Stimulated activated CD4-positive, alpha-beta T cell treated with anti-CD3 and anti-CD28 coated beads, Interleukin-4, amount 100 ng/mL, for 4 hours (primary cell): ENCODE results near the gene KCTD4.
"Not testable (repeated sequence)": the region's sequence is repeated elsewhere in the genome, so short reads cannot be mapped to it uniquely, and the experiment has no call there.

Source experiments
- DNase-seq, 2 experiments: peaks; one replicate each; pipeline ENCODE4 v3.0.0-alpha.2; 2020

KCTD4 gene

GRCh38 chr13:45215392-45216077 lies 14.7 kb upstream of the KCTD4 start:
- no peak for DNase-seq

DNA sequence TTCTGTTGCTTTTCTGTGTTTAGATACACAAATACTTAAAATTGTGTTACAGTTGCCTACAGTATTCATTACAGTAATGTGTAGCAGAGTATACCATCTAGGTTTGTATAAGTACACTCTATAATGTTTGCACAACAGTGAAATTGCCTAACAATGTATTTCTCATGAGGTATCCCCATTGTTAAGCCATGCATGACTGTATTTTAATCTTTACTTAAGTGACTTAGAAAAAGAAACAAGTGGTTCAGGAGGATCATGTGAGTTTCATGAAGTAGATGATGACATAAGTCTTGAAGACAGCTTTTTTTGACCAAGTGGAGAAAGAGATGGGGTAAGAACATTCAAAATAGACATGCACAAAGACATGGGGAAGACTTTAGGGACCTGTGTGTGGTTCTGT lies 8.4 kb upstream of the KCTD4 start:
- no peak for DNase-seq

GRCh38 chr13:45208132-45208531 lies 7.3 kb upstream of the KCTD4 start:
- DNase-seq, result no peak

DNA sequence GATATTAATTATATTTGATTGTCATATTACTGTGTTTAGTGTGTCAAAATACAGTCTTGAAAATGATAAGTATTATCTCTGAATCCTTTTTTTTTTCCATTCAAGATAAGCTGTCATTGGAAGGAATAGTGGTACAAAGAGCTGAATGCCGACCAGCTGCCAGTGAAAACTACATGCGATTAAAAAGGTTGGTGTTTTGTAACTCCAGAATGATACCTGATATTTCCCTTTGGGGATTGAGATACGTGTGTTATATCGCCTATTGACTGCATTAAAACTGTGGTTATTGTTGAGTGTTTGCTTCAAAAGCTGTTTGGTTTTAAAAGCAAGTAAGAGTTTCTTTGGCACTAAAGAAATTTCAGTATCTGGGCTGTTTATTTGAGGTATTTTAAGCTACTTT lies 6.5 kb upstream of the KCTD4 start:
- DNase-seq, result no peak

DNA sequence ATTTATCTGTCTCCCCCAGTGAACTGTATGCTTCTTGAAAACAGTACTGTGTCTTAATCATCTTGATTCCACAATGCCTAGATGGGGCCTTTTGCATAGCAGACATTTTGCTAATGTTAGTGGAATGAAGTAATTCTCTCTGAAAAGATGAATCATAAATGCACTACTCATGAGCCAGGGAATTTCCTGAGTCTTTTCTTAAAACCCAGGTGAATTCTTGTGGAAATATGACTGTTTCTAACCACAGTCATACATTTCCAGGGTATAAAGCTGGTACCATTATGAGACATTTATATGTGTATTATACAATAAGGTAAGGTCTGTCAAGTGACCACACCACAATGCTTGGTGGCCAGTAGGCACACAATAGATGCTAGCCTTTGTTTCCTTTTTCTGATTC lies 5.5 kb upstream of the KCTD4 start:
- DNase-seq, result no peak

GRCh38 chr13:45205124-45205523 lies 4.3 kb upstream of the KCTD4 start:
- DNase-seq, result no peak

DNA sequence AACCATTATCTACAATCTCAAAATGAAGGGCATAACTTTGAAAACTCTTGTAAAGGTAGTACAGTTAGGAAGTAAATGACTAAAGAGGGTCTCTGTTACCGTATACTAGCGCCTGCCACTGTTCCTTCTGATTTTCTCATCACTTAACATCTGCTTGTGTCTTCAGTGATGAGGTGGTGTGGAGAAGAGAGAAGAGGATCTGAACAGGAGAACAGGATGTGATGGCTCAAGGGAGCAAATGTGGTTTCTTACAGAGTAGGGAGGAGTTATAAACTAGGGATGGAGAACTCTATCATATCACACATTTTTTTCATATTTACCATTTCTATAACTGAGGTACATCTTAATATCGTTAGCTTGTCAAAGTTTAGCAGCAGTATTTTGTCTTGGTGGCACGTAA lies 1.1 kb downstream of the KCTD4 start:
- no peak for DNase-seq

DNA sequence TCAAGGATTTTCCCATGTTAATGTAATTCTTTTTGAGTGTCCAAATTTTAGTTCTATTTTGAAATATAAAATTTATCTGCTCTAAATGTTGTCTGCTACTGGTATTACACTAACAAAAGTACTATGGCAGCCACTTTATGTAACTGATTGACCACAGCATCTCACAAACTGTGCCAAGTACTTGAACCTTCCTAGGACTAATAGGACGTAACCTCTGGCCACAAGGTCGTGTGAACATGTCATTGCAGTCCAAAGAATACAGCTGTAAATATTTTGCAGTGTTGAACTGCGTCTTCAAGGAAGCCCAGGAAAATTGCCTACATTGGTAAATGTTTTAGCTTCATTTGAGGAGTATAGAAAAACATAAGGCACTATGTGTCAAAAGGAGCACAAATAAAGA lies 1.9 kb downstream of the KCTD4 start:
- no peak for DNase-seq

GRCh38 chr13:45198041-45198440 lies 2.8 kb downstream of the KCTD4 start:
- no peak for DNase-seq

DNA sequence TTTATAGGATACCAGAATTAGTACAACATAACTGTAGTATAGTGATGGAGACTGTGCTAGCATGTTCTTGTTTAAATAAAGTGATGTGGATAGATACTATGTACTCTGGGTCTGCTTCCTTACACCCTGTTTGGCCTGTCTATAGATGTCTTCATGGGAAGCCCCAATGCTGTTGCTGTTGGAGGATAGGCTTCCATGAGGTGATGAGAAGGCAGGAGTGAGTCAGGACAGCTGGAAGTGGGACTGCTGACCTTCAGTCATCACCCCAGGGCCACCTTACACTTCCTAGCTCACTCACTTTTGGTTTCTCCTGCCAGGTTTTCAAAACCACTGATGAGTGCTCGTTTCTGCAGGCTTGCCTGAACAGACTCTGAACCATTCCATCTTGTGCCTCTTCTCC lies 4.2 kb downstream of the KCTD4 start:
- no peak for DNase-seq

DNA sequence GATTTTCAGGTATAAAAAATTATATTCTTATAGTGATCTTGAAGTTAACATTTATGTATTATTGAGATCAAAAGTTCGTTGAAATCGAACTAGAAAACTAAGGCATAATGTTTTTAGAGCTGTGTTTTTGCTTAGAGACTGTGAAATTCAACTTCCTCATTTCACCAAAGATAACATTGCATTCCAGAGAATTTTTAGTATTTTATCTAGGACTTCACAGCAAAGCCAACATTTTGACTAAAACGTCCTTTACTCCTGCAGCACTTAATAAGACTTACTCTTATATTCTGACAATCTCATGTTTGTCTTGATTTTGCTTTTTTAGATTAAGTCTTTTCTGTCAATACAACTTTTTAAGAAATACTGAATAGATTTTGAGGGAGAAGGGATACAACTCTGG lies 4.7 kb downstream of the KCTD4 start:
- DNase-seq, result no peak

DNA sequence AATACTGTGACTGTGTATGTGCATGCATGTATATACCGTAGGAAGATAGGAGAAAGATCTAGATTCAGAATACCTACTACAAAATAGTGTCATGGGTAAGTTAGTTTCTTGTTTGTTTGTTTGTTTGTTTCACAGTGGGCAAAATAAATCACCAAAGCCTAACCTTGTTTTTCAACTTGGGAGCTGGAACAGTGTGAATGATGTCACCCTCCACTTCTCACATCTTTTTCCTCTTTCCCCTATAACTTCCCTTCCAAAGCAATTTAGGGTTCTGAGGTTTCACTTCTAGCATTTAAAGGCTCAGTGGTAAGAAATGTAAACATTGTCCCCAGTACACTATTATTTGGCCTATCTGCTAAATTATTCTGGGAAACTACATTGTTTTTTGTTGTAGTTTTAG lies 5.4 kb downstream of the KCTD4 start:
- no peak for DNase-seq

GRCh38 chr13:45194081-45194939 lies 6.5 kb downstream of the KCTD4 start:
- no peak for DNase-seq

GRCh38 chr13:45191874-45192273 lies 9.0 kb downstream of the KCTD4 start:
- no peak for DNase-seq

GRCh38 chr13:45189511-45189910 lies 11.3 kb downstream of the KCTD4 start:
- not testable (repeated sequence) for DNase-seq

- not testable (repeated sequence) for DNase-seq
Observed at GRCh38 chr13:45189077-45189476, 11.8 kb downstream of the KCTD4 start.

DNA sequence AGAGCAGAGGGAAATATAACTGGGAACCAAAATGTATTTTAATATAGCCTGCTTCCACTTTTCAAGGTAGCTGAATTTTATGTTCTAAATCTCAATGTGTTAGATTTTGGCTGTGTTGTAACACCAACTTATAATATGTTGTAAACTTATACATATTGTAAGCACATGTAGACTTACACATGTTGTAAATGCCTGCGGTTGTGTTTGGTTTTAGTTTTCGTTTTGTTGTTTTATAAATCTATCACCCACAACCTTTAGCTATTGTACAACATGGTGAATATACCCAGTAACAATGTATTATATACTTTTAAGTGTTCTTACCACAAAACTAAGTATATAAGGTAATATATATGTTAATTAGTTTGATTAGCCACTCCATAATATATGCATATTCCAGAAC lies 15.6 kb downstream of the KCTD4 start:
- no peak for DNase-seq

GRCh38 chr13:45184693-45185092 lies 16.2 kb downstream of the KCTD4 start:
- no peak for DNase-seq

- DNase-seq, result no peak
Observed at GRCh38 chr13:45180713-45181601, 19.9 kb downstream of the KCTD4 start.

- no peak for DNase-seq
Observed at GRCh38 chr13:45180303-45180702, 20.5 kb downstream of the KCTD4 start.

DNA sequence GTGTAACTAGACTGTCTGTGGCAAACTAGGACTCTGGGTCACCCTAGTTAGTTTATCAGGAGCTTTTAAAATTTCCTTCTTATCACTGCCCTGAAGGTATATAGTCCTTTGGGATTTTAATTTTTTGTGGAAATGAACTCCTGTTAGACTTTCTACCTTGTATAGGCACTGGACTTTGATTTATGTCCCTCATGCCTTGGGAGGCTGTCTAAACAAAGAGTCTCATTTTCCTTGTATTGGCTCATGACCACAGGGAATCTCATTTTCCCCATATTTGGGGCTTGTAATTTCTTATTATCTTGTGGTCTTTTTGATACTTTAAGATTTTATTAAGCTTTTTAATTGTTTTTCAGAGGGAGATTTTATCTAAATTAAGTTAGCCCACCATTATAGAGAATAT lies 21.4 kb downstream of the KCTD4 start:
- no peak for DNase-seq

GRCh38 chr13:45178349-45179162 lies 22.3 kb downstream of the KCTD4 start:
- DNase-seq, result no peak

- DNase-seq, result no peak
Observed at GRCh38 chr13:45174478-45174877, 26.4 kb downstream of the KCTD4 start.
